Progenitor cell of endocrine pancreas (in vitro differentiated cells): Measurements from ENCODE around the gene NLRP6. TPM values are rescaled to one million over a fixed set of nuclear protein-coding genes. Genes with fewer than 3 reads are reported as not detected.

Experiments used
- DNase-seq: peaks from one replicate; pipeline ENCODE4 v3.0.0; 2021; ENCODE audit warnings: low spot score; ENCODE audit not compliant: unreplicated experiment
- H3K27ac Mint-ChIP-seq: 2 replicates; pipeline ENCODE4 v1.8.0; 2021; ENCODE audit warnings: mild to moderate bottlenecking, moderate library complexity, mixed read lengths
- H3K27me3 Mint-ChIP-seq: 2 replicates; pipeline ENCODE4 v1.8.0; 2021; ENCODE audit warnings: mixed read lengths
- H3K36me3 Mint-ChIP-seq: 2 replicates; pipeline ENCODE4 v1.8.0; 2022; ENCODE audit warnings: mixed read lengths; ENCODE audit not compliant: insufficient read depth
- H3K4me1 Mint-ChIP-seq: 2 replicates; pipeline ENCODE4 v1.8.0; 2021; ENCODE audit warnings: low read depth, mixed read lengths
- H3K4me3 Mint-ChIP-seq: 2 replicates; pipeline ENCODE4 v1.8.0; 2021; ENCODE audit warnings: low read depth, mild to moderate bottlenecking, moderate library complexity, mixed read lengths
- H3K9me3 Mint-ChIP-seq: 2 replicates; pipeline ENCODE4 v1.8.0; 2021; ENCODE audit warnings: low read depth, mixed read lengths
- total RNA-seq: library from RNA; stranded (reverse); gene quantifications from 2 replicates; pipeline ENCODE4 v1.2.1, GENCODE V29; 2021
- TF ChIP-seq, protein P1 (sequence below): fragments of 200-600 bp; sonication (generic); IDR thresholded peaks from one replicate; pipeline ENCODE4 v1.5.0; 2021; ENCODE audit warnings: antibody characterized with exemption, mild to moderate bottlenecking; ENCODE audit not compliant: unreplicated experiment

NLRP6 gene
- total RNA-seq, 1 donor from 2014 or later = not detected

DNA sequence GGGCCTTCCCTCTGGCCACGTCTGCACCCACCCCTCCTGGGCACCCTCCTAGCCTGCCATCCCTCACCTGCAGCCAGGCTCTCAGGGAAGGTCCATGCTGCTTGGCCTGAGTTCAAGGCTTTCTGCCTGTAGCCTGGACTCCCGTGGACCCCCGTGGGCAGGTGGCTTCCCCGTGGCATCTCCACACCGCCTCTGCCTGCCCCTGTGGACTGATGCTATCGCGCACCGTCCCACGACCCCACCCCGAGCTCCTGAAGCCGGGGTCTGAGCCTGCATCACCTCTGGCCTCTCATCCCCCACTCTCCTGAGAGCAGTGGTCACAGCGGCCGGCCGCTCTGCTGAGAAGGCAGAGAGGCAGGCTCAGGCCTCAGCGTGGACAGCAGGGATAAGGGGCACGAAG is 16.6 kb downstream of the NLRP6 start:
- Mint-ChIP-seq H3K4me1 (peaks cover 3% of the 10 kb centered on the region), H3K27ac (no peak overlapping the region)

DNA sequence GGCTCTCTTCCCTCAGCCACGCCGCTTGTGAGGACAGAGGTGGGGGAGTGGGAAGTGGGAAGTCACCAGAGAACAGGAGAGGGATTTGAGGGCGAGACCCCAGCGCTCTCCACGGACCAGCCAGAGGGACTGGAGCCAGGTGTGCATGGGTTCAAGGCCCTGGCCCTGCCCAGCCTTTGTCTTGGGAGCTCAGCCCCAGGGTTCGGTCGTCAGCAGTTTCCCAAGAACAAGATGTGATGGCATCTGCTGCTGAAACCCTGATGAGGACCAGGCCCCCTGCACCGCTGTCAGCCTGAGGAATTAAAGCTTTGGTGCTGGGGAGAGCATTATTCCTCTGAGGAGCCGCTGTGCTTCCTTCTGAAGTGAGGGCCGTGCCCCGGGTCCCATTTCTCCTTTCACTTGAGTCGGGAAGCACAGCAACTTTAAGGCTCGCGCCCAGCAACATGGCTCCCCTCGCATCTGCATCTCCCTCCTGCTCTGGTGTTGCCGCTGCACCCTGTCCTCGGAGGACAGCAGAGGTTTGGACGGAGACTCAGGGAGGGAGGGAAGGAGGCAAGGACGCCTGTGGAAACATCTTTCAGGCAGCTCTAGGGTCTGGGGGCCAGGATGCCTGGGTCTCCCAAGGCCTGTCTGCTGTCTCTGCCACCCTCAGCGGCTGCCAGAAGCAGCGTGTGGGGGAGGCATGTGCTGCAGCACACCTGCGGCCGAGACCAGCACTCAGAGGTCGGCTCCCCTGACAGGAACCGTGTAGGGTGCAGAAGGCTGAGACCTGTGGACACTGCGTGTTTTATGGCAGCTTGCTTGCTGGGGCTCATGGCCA is 17.4 kb downstream of the NLRP6 start:
- Mint-ChIP-seq H3K36me3 (peaks cover 2% of the 10 kb centered on the region), H3K4me1 (peaks cover 7% of the 10 kb centered on the region), H3K27ac (no peak overlapping the region), H3K9me3 (no peaks in the 10 kb centered on the region), H3K27me3 (peaks cover 7% of the 10 kb centered on the region), H3K4me3 (no peak overlapping the region)
- no peak for DNase-seq
- TF ChIP-seq, protein P1, sequence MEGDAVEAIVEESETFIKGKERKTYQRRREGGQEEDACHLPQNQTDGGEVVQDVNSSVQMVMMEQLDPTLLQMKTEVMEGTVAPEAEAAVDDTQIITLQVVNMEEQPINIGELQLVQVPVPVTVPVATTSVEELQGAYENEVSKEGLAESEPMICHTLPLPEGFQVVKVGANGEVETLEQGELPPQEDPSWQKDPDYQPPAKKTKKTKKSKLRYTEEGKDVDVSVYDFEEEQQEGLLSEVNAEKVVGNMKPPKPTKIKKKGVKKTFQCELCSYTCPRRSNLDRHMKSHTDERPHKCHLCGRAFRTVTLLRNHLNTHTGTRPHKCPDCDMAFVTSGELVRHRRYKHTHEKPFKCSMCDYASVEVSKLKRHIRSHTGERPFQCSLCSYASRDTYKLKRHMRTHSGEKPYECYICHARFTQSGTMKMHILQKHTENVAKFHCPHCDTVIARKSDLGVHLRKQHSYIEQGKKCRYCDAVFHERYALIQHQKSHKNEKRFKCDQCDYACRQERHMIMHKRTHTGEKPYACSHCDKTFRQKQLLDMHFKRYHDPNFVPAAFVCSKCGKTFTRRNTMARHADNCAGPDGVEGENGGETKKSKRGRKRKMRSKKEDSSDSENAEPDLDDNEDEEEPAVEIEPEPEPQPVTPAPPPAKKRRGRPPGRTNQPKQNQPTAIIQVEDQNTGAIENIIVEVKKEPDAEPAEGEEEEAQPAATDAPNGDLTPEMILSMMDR = no peak

More for the DNA sequence above, 16.6 kb downstream of the NLRP6 start:
- no peak for DNase-seq
- TF ChIP-seq, protein P1 = no peak
- peaks cover 2% of the 10 kb centered on the region for H3K27me3 Mint-ChIP-seq
- no peak overlapping the region for H3K4me3 Mint-ChIP-seq
- no peaks in the 10 kb centered on the region for H3K9me3 Mint-ChIP-seq
- peaks cover 2% of the 10 kb centered on the region for H3K36me3 Mint-ChIP-seq

DNA sequence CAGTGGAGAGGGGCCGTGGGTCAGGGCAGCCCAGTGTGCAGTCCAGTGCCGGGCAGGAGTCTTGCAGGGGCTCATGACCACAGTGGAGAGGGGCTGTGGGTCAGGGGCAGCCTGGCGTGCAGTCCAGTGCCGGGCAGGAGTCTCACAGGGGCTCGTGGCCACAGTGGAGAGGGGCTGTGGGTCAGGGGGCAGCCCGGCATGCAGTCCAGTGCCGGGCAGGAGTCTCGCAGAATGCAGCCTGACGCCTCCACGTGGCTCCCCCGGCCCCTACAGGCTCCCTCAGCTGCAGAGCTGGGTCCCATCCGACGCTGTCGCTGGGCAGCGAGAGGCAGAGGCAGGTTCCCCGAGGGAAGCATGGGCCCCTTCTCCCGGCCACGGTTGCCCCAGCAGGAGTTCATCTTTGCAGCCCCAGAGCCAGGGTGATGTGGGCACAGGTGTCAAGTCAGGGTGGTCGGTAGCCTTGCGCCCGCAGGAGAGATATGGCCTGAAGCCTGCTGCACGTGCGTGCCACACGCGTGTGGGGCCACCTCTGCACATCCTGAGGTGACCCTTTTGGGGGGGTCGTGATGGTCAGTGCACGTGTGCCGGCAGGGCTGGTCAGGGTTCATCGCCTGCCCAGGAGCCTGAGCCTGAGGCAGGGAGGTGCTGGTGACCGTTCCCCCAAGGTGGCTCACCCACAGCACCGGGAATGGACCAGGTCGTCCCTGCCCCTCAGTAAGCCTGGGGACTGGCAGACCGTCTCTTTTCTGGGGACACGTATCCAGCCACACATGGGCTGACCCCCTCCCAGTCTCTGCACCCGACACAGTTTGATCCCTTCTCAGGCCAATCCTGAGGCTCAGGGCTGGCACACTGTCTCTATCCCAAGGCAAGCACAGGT is 18.2 kb downstream of the NLRP6 start:
- no peak for DNase-seq
- TF ChIP-seq, protein P1 = no peak
- Mint-ChIP-seq H3K36me3 (peaks cover 1% of the 10 kb centered on the region), H3K27me3 (peaks cover 13% of the 10 kb centered on the region), H3K27ac (no peak overlapping the region), H3K4me3 (no peak overlapping the region), H3K4me1 (peaks cover 9% of the 10 kb centered on the region), H3K9me3 (no peaks in the 10 kb centered on the region)

DNA sequence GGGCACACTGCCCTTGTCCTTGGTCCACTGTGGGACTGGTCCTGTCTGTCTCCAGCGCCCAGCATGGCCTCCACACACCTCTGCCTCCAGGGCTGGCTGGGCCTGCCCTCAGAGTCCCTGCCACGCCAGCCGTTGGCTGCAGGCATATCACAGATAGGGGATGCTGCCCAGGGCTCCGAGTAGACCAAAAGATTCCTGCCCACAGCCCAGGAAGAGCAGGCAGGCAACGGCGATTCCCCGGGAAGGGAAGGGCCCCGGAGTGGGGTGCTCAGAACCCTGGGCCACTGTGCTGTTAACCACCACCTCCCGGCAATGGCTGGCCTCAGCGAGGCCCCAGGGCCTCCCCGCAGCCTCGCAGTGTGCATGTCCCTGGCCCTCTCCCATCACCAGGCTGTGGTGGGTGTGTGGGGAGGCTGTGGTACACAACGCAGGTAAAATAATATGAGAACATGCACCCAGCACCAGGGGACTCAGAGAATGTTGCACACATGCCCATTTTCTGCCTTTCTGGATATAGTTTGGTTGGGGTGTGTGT is 18.9 kb downstream of the NLRP6 start:
- no peak for DNase-seq
- no peaks in the 10 kb centered on the region for H3K9me3 Mint-ChIP-seq
- H3K4me1 Mint-ChIP-seq = peaks cover 9% of the 10 kb centered on the region
- no peak overlapping the region for H3K4me3 Mint-ChIP-seq
- peaks cover 13% of the 10 kb centered on the region for H3K27me3 Mint-ChIP-seq
- no peaks in the 10 kb centered on the region for H3K36me3 Mint-ChIP-seq
- no peak overlapping the region for H3K27ac Mint-ChIP-seq
- TF ChIP-seq, protein P1 = no peak
